ENCODE results near the gene EMCN. TPM values are rescaled to one million over a fixed set of nuclear protein-coding genes. Genes with fewer than 3 reads are reported as not detected.
"Not testable (repeated sequence)": the region's sequence is repeated elsewhere in the genome, so short reads cannot be mapped to it uniquely, and the experiment has no call there.

Gene EMCN
- total RNA-seq, 1 donor from 2014 or later = 4.2 TPM

DNA sequence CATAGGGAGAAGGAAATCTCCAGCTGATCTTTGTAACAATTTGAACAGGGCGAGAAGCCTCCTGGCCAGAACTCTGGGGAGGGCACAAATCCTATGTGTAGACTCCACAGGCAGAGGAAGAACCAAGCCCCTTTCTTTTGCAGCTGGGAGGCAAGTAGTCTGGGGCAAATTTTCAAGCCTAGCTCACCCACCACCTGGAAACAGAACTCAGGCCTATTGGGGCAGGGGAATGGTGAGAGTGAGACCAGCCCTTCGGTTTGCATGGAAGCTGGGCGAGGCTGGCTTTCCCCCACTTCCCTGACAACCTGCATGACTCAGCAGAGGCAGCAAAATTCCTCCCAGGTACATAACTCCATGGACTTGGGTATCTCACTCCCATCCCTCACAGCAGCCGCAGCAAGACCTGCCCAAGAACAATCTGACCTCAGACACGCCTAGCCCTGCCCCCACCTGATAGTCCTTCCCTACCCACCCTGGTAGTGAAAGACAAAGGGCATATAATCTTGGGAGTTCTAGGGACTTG, 138.2 kb downstream of the EMCN start:
- DNase-seq = no peak

DNA sequence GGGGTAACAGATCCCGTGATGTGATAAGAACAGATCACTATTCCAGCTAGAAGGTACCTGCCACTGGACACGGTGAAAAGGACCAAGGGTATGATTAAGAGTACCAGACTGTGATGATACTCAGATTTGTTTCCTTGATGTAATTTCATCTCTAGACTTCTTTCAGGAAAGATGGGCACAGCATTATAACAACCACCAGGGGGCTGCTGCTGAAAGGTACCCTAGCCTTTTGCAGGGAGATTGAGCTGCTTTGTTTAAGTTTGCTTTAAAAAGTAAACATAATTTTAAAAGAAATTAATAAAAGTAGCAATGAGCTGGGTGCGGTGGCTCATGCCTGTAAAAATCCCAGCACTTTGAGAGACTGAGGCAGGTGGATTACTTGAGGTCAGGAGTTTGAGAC, 145.4 kb downstream of the EMCN start:
- DNase-seq = no peak

DNA sequence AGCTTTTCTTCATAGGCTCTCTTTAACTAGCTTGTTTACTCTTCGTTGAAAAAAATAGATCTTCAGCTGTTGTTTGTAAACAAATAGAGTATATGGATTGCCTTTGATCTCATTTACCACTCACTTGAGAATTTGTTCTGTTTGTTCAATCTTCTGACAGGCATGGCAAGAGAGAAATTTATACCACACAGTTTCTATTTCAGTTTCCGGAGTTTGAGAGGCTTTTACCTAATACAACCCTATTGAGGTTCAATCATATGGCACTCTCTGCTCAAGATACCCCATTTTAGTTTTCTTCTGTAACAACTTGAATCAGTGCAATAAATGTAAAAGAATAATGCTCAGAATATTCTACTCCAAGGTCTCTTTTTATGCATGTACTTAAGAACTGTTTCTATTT, 148.0 kb downstream of the EMCN start:
- DNase-seq = no peak

DNA sequence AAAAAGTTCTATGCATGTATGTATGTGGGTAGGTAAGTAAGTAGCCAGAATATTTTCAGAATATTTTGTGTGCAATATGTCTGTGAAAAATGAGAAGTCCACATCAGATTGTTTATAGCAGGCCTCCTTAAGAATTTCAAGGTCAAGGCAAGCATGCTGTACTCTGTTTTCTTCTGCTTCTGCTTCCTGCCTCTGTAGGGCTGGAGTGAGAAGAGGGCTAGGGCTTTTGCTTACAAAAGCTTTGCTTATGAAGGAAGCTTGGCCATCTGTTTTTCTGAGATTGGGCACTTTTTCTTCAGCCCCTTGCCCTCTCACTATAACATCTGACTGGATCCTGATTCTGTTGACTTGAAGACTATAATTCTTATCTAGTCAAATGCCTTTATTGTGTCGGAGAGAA, 150.4 kb downstream of the EMCN start:
- no peak for DNase-seq

DNA sequence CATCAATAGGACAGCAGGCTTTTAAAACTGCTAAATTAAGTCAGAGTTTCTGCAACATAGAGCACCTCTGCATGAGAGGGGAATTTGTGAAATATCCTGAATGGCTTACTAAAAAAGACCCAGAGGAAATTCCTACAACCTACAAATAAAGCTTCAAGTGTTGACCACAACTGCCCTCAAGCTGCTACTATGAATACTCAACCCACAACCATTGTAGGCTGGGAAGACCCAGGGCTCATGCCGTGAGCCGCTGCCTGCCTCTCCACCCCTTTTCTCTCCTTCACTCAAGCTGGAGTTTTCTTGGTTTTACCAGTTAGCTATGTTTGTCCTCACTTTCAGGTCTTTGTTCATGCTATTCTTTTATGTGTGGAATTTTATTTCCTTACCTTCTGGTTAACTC, 151.6 kb downstream of the EMCN start:
- DNase-seq = no peak

DNA sequence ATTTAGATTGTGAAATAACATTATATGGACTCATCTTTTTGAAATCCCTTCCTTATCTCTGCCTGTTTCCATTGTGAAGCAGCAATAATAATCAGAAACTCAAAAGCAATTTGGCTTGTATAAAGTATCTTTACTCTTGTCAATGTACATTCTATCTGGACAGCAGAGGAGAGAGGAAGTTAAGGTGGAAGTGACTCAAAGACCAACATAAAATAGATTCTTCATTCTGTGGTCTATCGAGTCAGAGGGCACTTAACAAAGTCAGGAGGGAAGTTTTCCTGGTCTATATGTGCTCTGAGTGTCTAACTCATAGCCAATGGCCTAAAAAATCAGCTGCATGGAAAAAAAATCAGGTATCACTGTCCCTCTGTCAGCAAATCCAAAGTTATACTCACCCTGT, 155.5 kb downstream of the EMCN start:
- DNase-seq = no peak

DNA sequence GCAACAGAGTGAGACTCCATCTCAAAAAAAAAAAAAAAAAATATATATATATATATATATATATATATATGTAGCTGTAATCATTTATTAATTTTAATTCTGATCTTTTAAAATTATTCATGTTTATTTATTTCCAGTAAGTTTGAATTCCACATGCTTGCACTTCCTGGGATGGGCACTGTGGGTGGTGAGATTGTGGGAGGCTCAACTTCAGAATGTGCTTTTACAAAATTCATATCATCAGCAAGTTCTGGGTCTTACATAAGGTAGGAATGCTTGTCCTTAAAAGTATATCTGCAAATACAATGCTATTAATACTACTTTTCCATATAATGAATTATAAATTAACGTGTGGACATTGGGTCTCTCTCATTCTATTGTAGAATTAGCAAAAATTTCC, 156.5 kb downstream of the EMCN start:
- no peak for DNase-seq

DNA sequence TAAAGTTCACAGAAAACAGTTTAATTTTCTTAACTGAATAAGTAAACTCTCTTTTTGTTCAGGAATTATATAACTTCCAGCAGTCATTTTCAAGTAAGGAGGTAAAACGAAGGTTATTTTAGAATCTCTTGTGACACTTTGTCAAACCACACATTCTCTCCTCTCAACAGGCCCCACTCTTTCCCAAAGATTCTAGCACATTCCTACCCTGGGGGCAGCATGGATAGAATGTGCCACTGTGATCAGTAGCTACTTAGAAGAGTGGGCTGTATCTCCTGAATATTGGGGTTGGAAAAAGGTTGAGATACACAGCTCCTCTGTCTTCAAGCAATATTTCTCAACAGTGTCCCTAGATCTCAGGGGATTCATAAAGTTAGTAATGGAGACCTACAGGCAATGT, 157.6 kb downstream of the EMCN start:
- DNase-seq = no peak

DNA sequence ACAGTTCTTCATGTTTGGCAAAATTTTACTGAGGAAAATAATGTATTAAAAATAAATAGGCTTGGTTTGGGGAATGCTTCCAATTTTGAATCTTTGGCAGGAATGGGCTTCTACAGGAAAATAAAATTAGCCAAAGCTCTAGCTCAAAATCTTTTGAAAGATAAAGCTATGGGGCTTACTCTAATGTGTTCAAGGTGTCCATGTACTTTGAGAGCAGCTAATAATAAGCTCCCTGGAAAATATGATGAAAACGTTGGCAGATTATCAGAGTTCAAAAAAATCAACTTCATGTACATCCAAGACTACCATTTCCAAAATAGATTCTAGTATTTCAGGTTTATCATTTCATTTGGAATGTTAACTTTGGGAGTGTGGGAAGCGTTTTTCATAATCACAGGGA, 158.4 kb downstream of the EMCN start:
- no peak for DNase-seq

DNA sequence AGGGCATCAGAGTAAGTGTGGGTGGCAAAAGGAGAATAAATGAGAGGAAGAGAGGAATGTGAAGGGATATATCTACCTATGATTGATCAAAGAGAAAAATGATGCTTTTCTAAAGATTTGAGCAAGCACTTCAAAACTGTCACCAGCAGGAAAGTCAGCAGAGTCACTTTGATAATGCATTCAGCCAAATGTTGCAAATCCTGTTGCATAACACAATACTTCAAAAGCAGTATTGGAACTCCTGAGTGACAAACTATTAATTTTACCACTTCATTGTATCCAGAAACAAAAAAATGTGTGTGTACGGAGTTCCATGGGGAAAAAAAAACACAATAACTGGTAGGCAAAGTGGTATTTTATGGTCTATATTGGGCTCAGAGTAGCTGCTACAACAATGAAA, 160.3 kb downstream of the EMCN start:
- DNase-seq = no peak

DNA sequence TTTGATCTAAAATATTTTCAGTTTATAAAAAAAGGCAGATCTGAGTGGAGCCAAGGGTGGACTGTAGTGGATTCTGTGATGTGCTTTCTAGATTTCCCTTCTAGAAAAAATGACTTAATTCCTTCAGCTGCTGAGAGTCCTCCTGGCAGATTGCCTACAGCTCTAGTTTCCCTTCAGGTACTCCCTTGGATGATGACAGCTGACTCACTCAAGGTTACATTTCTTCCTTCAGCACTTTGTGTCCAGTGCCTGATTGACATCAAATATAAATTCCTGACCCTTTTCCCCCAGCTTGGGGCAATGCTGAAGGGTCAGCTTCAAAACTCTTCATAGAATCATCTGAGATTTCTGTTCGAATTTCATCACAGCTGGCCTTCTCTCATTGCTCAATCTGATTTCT, 161.7 kb downstream of the EMCN start:
- DNase-seq = no peak

DNA sequence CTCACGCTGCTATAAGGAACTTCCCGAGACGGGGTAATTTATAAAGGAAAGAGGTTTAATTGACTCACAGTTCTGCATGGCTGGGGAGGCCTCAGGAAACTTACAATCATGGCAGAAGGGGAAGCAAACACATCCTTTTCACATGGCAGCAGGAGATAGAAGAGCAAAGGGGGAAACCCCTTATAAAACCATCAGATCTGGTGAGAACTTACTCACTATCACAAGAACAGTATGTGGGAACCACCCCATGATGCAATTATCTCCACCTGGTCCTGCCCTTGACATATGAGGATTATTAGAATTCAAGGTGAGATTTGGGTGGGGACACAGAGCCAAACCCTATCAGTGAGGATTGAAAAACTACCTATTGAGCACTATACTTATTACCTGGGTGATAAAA, 165.5 kb downstream of the EMCN start:
- DNase-seq = not testable (repeated sequence)

DNA sequence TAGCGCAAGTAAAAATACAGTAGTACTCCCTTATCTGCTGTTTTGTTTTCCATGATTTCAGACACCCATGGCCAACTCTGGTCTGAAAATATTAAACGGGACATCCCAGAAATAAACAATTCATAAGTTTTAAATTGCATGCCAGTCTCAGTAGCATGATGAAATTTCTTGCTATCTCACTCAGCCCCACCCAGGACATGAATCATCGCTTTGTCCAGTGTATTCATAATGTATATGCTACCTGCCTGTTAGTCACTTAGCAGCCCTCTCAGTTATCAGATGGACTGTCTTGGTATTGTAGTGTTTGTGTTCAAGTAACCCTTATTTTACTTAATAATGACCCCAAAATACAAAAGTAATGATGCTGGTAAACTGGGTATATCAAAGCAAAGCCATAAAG, 169.3 kb downstream of the EMCN start:
- DNase-seq = no peak

DNA sequence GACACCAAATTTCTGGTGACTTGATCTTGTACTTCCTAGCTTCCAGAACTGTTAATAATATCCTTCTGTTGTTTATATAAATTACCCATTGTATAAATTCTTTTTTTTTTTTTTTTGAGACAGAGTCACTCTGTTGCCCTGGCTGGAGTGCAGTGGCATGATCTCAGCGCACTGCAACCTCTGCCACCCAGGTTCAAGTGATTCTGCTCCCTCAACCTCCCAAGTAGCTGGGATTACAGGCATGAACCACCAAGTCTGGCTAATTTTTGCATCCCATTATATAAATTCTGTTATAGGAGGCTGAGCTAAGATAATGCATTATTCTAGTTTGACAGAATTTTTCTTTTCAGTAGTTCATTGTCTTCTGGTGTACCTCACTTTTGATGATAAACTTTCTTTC, 170.6 kb downstream of the EMCN start:
- DNase-seq = no peak

DNA sequence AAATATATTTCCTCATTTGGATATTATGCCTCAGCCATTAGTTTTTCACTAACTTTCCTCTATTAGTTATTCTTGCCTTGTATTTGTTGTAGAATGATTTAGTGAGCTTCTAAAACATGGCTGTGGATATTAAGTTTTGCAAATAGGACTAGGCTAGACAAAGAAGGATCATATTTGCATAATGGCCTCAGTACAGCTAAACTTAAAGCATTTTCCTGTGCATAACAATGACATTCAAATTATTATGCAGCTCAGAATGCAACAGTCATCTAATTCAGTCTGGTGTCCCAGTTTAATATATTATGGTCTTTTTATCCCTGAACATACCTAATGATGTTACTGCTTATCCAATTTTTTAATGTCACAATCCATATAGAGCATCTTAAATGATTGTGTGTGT, 172.2 kb downstream of the EMCN start:
- no peak for DNase-seq
